Placental pericyte (primary cell): Measurements from ENCODE around the gene EPC2. TPM values are rescaled to one million over a fixed set of nuclear protein-coding genes. Genes with fewer than 3 reads are reported as not detected.
A peak's percentile ranks its signal among the peaks of the same experiment; 100 is the strongest.

Experiments
- small RNA-seq: library from RNA; depleted of rRNA; stranded (forward); fragments of <200 nt; gene quantifications from one replicate; pipeline ENCODE3, GENCODE V24; 2012; ENCODE audit warnings: low replicate concordance
- total RNA-seq: library from RNA; depleted of rRNA; stranded (reverse); fragments of >200 nt; gene quantifications from 2 replicates; pipeline ENCODE4 v1.2.3, GENCODE V29; 2012

EPC2 gene
- 20.1 and 25.6 TPM in 2 replicates for total RNA-seq

GRCh38 chr2:148643998-148644882 lies at the start of gene EPC2:
Gene EPC2, plus strand, starts transcription at chr2:148644751. Its CDS starts 267 bp downstream, at chr2:148645018.

Small RNA genes within 50 kb of the gene (small RNA-seq; reads per million reads assigned to genes)
- gene RNU2-9P: 0.55 reads per million, percentile 22 among the genes with 10 or more reads in this experiment
- 0.10 reads per million for gene RPS29P8

Other genes with a start within 250 kb of the EPC2 start
- gene KIF5C, start 230.5 kb downstream of the EPC2 start, total RNA-seq: under 0.01 and 0.14 TPM in 2 replicates